ENCODE data around the gene SLC45A3. TPM values are rescaled to one million over a fixed set of nuclear protein-coding genes. Genes with fewer than 3 reads are reported as not detected.
"Not testable (repeated sequence)": the region's sequence is repeated elsewhere in the genome, so short reads cannot be mapped to it uniquely, and the experiment has no call there.

The SLC45A3 gene
- total RNA-seq, 1 donor from 2014 or later = 8.4 TPM

- Mint-ChIP-seq H3K36me3 (ENCODE audit: insufficient read depth) (peaks cover 4% of the 10 kb centered on the region), H3K27ac (no peak overlapping the region), H3K27me3 (no peaks in the 10 kb centered on the region), H3K4me3 (ENCODE audit: low read depth) (no peak overlapping the region), H3K9me3 (ENCODE audit: low read depth) (no peaks in the 10 kb centered on the region), H3K4me1 (ENCODE audit: low read depth) (peaks cover 11% of the 10 kb centered on the region)
- DNase-seq (ENCODE audit: low spot score, unreplicated experiment) = no peak
- TF ChIP-seq CTCF (IDR thresholded peaks at IDR 0.05; ENCODE audit: unreplicated experiment) = no peak
Measured at GRCh38 chr1:205645519-205645918, 34.8 kb downstream of the SLC45A3 start.

GRCh38 chr1:205642679-205643307, 37.5 kb downstream of the SLC45A3 start:
- TF ChIP-seq CTCF (IDR thresholded peaks at IDR 0.05; ENCODE audit: unreplicated experiment) = no peak
- Mint-ChIP-seq H3K27me3 (peaks cover 2% of the 10 kb centered on the region), H3K4me1 (ENCODE audit: low read depth) (peaks cover 12% of the 10 kb centered on the region), H3K36me3 (ENCODE audit: insufficient read depth) (peaks cover 2% of the 10 kb centered on the region), H3K27ac (peak overlapping the region; percentile 81), H3K4me3 (ENCODE audit: low read depth) (no peak overlapping the region), H3K9me3 (ENCODE audit: low read depth) (no peaks in the 10 kb centered on the region)
- no peak for DNase-seq (ENCODE audit: low spot score, unreplicated experiment)

- Mint-ChIP-seq H3K36me3 (ENCODE audit: insufficient read depth) (no peaks in the 10 kb centered on the region), H3K27ac (no peak overlapping the region), H3K4me1 (ENCODE audit: low read depth) (peaks cover 10% of the 10 kb centered on the region), H3K4me3 (ENCODE audit: low read depth) (no peak overlapping the region), H3K27me3 (peaks cover 2% of the 10 kb centered on the region), H3K9me3 (ENCODE audit: low read depth) (no peaks in the 10 kb centered on the region)
- DNase-seq (ENCODE audit: low spot score, unreplicated experiment) = no peak
- no peak for TF ChIP-seq CTCF (IDR thresholded peaks at IDR 0.05; ENCODE audit: unreplicated experiment)
Measured at GRCh38 chr1:205639567-205639966, 40.7 kb downstream of the SLC45A3 start.

GRCh38 chr1:205637854-205638468, 42.3 kb downstream of the SLC45A3 start:
- Mint-ChIP-seq H3K4me1 (ENCODE audit: low read depth) (peaks cover 8% of the 10 kb centered on the region), H3K9me3 (ENCODE audit: low read depth) (no peaks in the 10 kb centered on the region), H3K4me3 (ENCODE audit: low read depth) (no peak overlapping the region), H3K36me3 (ENCODE audit: insufficient read depth) (no peaks in the 10 kb centered on the region), H3K27me3 (peaks cover 2% of the 10 kb centered on the region), H3K27ac (no peak overlapping the region)
- TF ChIP-seq CTCF (IDR thresholded peaks at IDR 0.05; ENCODE audit: unreplicated experiment) = no peak
- no peak for DNase-seq (ENCODE audit: low spot score, unreplicated experiment)

- TF ChIP-seq CTCF (IDR thresholded peaks at IDR 0.05; ENCODE audit: unreplicated experiment) = no peak
- H3K27ac Mint-ChIP-seq = no peak overlapping the region
- H3K4me1 Mint-ChIP-seq (ENCODE audit: low read depth) = peaks cover 10% of the 10 kb centered on the region
- H3K27me3 Mint-ChIP-seq = peaks cover 2% of the 10 kb centered on the region
- H3K4me3 Mint-ChIP-seq (ENCODE audit: low read depth) = no peak overlapping the region
- H3K36me3 Mint-ChIP-seq (ENCODE audit: insufficient read depth) = no peaks in the 10 kb centered on the region
- no peak for DNase-seq (ENCODE audit: low spot score, unreplicated experiment)
- H3K9me3 Mint-ChIP-seq (ENCODE audit: low read depth) = no peaks in the 10 kb centered on the region
Measured at GRCh38 chr1:205636732-205637131, 43.6 kb downstream of the SLC45A3 start.

GRCh38 chr1:205636138-205636530, 44.2 kb downstream of the SLC45A3 start:
- H3K4me3 Mint-ChIP-seq (ENCODE audit: low read depth); H3K27ac Mint-ChIP-seq; H3K36me3 Mint-ChIP-seq (ENCODE audit: insufficient read depth); H3K4me1 Mint-ChIP-seq (ENCODE audit: low read depth); H3K27me3 Mint-ChIP-seq; H3K9me3 Mint-ChIP-seq (ENCODE audit: low read depth); DNase-seq (ENCODE audit: low spot score, unreplicated experiment): not testable (repeated sequence)

Data from progenitor cell of endocrine pancreas (in vitro differentiated cells).